H1 (cell line): ENCODE data around the gene SLC35G6. TPM values are rescaled to one million over a fixed set of nuclear protein-coding genes. Genes with fewer than 3 reads are reported as not detected.
"Not testable (repeated sequence)": the region's sequence is repeated elsewhere in the genome, so short reads cannot be mapped to it uniquely, and the experiment has no call there.

Source experiments
- CTCF ChIA-PET: fragments of 300-600 bp; sonication (Branson Sonifier 250); formaldehyde crosslinking; loops from one replicate; lab custom pipeline; 2021; ENCODE audit not compliant: partially characterized antibody; lab: Charles Lee
- POLR2A ChIA-PET: fragments of 300-600 bp; sonication (Branson Sonifier 250); formaldehyde crosslinking; loops from one replicate; lab custom pipeline; 2021; ENCODE audit warnings: inconsistent platforms; ENCODE audit not compliant: partially characterized antibody; lab: Charles Lee
- DNase-seq, 2 experiments: peaks; one replicate each; pipeline versions ENCODE4 v3.0.0 to v3.0.0-alpha.2; 2010 to 2022; ENCODE audit warnings: low spot score in 2 of 2, low read depth in 1 of 2, mixed read lengths in 1 of 2
- FAIRE-seq: peaks from 2 replicates; lab custom pipeline; 2011; peaks lifted over from hg19 to GRCh38; lab: Jason Lieb, UNC
- H2AFZ ChIP-seq: 2 replicates; pipeline ENCODE4 v1.8.1; 2012; ENCODE audit warnings: low read length, inconsistent platforms
- H2AK5ac ChIP-seq: 2 replicates; pipeline ENCODE4 v1.6.1; 2013; ENCODE audit warnings: low read depth, low read length
- H2BK120ac ChIP-seq: replicated peaks from 2 replicates; pipeline ENCODE3; 2013; ENCODE audit warnings: low read depth, low read length, inconsistent platforms
- H2BK12ac ChIP-seq: 2 replicates; pipeline ENCODE4 v1.6.1; 2013; ENCODE audit warnings: low read depth, low read length
- H2BK15ac ChIP-seq: 2 replicates; pipeline ENCODE4 v1.6.1; 2013; ENCODE audit warnings: low read length
- H2BK20ac ChIP-seq: 2 replicates; pipeline ENCODE4 v1.6.1; 2013; ENCODE audit warnings: low read length
- H2BK5ac ChIP-seq: 2 replicates; pipeline ENCODE4 v1.6.1; 2013; ENCODE audit warnings: low read depth, low read length
- H3K14ac ChIP-seq: 2 replicates; pipeline ENCODE4 v1.6.1; 2013; ENCODE audit warnings: inconsistent platforms; ENCODE audit not compliant: insufficient read length
- H3K18ac ChIP-seq: 2 replicates; pipeline ENCODE4 v1.6.1; 2013; ENCODE audit warnings: low read length; ENCODE audit errors: extremely low read depth
- H3K23ac ChIP-seq: 2 replicates; pipeline ENCODE4 v1.6.1; 2013; ENCODE audit warnings: inconsistent platforms; ENCODE audit not compliant: insufficient read length
- H3K23me2 ChIP-seq: 2 replicates; pipeline ENCODE4 v1.6.1; 2013; ENCODE audit warnings: low read depth, low read length
- H3K27ac ChIP-seq: 2 replicates; pipeline ENCODE4 v1.6.1; 2011; ENCODE audit warnings: low read depth, low read length, inconsistent platforms
- H3K27me3 ChIP-seq, 4 experiments: replicated peaks in 1 of 4; 1 replicate in 1 of 4; 2 replicates in 3 of 4; pipeline versions ENCODE4 v1.6.1 to v1.8.1; 2011 to 2013; ENCODE audit warnings: low read length in 3 of 4, mild to moderate bottlenecking in 3 of 4, inconsistent platforms in 2 of 4, mixed read lengths in 2 of 4, moderate library complexity in 1 of 4; ENCODE audit not compliant: control insufficient read depth in 3 of 4, insufficient read depth in 3 of 4; ENCODE audit errors: extremely low read depth in 1 of 4
- H3K36me3 ChIP-seq, 4 experiments: 2 replicates each; pipeline versions ENCODE4 v1.6.1 to v1.8.1; 2011 to 2013; ENCODE audit warnings: mild to moderate bottlenecking in 4 of 4, low read length in 3 of 4, moderate library complexity in 2 of 4, control low read depth in 1 of 4, inconsistent platforms in 1 of 4; ENCODE audit not compliant: insufficient read depth in 4 of 4, control insufficient read depth in 2 of 4
- H3K4ac ChIP-seq: replicated peaks from 2 replicates; pipeline ENCODE3; 2013; ENCODE audit warnings: low read length, low read depth, mixed read lengths, inconsistent platforms; ENCODE audit not compliant: insufficient read length
- H3K4me1 ChIP-seq, 4 experiments: replicated peaks in 1 of 4; 1 replicate in 1 of 4; 2 replicates in 3 of 4; pipeline versions ENCODE4 v1.6.1 to v1.8.1; 2011 to 2013; ENCODE audit warnings: low read length in 3 of 4, inconsistent platforms in 2 of 4, mixed read lengths in 1 of 4; ENCODE audit not compliant: insufficient read depth in 4 of 4, control insufficient read depth in 3 of 4
- H3K4me2 ChIP-seq, 2 experiments: 2 replicates each; pipeline versions ENCODE4 v1.6.1 to v1.8.1; 2011 to 2013; ENCODE audit warnings: low read depth in 2 of 2, low read length in 2 of 2, control low read depth in 1 of 2, inconsistent platforms in 1 of 2, mild to moderate bottlenecking in 1 of 2; ENCODE audit not compliant: insufficient read depth in 1 of 2
- H3K4me3 ChIP-seq, 4 experiments: fragments of 200-600, 300-600 bp in 1 of 4; sonication (generic), shearing (Covaris generic), sonication (Bioruptor Twin) in 1 of 4; 2 replicates each; pipeline versions ENCODE4 v1.5.1 to v1.8.1; 2011 to 2016; ENCODE audit warnings: low read length in 4 of 4, low read depth in 3 of 4, control low read depth in 2 of 4, inconsistent platforms in 2 of 4, mild to moderate bottlenecking in 2 of 4, mixed read lengths in 1 of 4, moderate library complexity in 1 of 4; ENCODE audit not compliant: insufficient read depth in 2 of 4; ENCODE audit errors: extremely low read depth in 1 of 4
- H3K56ac ChIP-seq: replicated peaks from 2 replicates; pipeline ENCODE3; 2013; ENCODE audit warnings: low read depth, mild to moderate bottlenecking, mixed read lengths, low read length, inconsistent platforms; ENCODE audit not compliant: insufficient read length
- H3K79me1 ChIP-seq: 2 replicates; pipeline ENCODE4 v1.6.1; 2013; ENCODE audit warnings: low read depth, low read length, control low read depth
- H3K79me2 ChIP-seq, 2 experiments: 2 replicates each; pipeline versions ENCODE4 v1.6.1 to v1.8.1; 2012 to 2013; ENCODE audit warnings: low read length in 2 of 2, mild to moderate bottlenecking in 2 of 2, inconsistent platforms in 1 of 2; ENCODE audit not compliant: insufficient read depth in 2 of 2, control insufficient read depth in 1 of 2
- H3K9ac ChIP-seq, 4 experiments: replicated peaks in 1 of 4; 1 replicate in 1 of 4; 2 replicates in 3 of 4; pipeline versions ENCODE4 v1.6.1 to v1.8.1; 2011 to 2013; ENCODE audit warnings: low read depth in 3 of 4, low read length in 3 of 4, control low read depth in 2 of 4, mild to moderate bottlenecking in 2 of 4, moderate library complexity in 2 of 4, inconsistent platforms in 1 of 4; ENCODE audit errors: extremely low read depth in 1 of 4
- H3K9me3 ChIP-seq, 2 experiments: 2 replicates each; pipeline versions ENCODE4 v1.6.1 to v1.8.1; 2012 to 2013; ENCODE audit warnings: mild to moderate bottlenecking in 2 of 2, moderate library complexity in 2 of 2, control low read depth in 1 of 2, inconsistent platforms in 1 of 2, low read depth in 1 of 2, low read length in 1 of 2, mixed read lengths in 1 of 2; ENCODE audit not compliant: insufficient read depth in 2 of 2
- H4K20me1 ChIP-seq, 2 experiments: replicated peaks in 1 of 2; 2 replicates each; pipeline versions ENCODE3 to v1.8.1; 2011 to 2013; ENCODE audit warnings: inconsistent platforms in 2 of 2, low read length in 2 of 2, mild to moderate bottlenecking in 1 of 2; ENCODE audit not compliant: insufficient read depth in 2 of 2, control insufficient read depth in 1 of 2
- H4K5ac ChIP-seq: 2 replicates; pipeline ENCODE4 v1.6.1; 2013; ENCODE audit warnings: low read length, low read depth, mixed read lengths, inconsistent platforms; ENCODE audit not compliant: insufficient read length
- H4K8ac ChIP-seq: 2 replicates; pipeline ENCODE4 v1.8.0; 2013; ENCODE audit warnings: mild to moderate bottlenecking, moderate library complexity, low read length, inconsistent platforms; ENCODE audit not compliant: insufficient read depth; ENCODE audit errors: extremely low read depth
- H4K91ac ChIP-seq: replicated peaks from 2 replicates; pipeline ENCODE3; 2013; ENCODE audit warnings: low read length, mixed read lengths, inconsistent platforms; ENCODE audit not compliant: insufficient read length
- WGBS, 2 experiments: shearing (Covaris generic) in 1 of 2; methylation state at CpG; one replicate each; pipeline versions ENCODE4 v1.1.6 to v1.1.7; 2013 to 2015; ENCODE audit warnings: low lambda C conversion rate in 2 of 2, mixed read lengths in 2 of 2, inconsistent platforms in 1 of 2, low coverage in 1 of 2, missing lambda C conversion rate in 1 of 2; ENCODE audit not compliant: insufficient replicate concordance in 2 of 2, insufficient coverage in 1 of 2, insufficient read length in 1 of 2; ENCODE audit errors: extremely low coverage in 1 of 2, missing lambda C conversion rate in 1 of 2; 5-methylcytosine and 5-hydroxymethylcytosine counted together
- polyA plus RNA-seq, 7 experiments: library from polyadenylated mRNA; depleted of rRNA in 3 of 7; stranded (reverse) in 5 of 7; unstranded in 2 of 7; fragments of >200 nt in 5 of 7; fragments of 200-250 nt in 2 of 7; gene quantifications; 1 replicate in 5 of 7; 2 replicates in 1 of 7; 4 replicates in 1 of 7; pipeline versions ENCODE4 v1.2.1 to v1.2.3, GENCODE V29; 2011 to 2013; ENCODE audit warnings: missing spikeins in 2 of 7, mixed read lengths in 2 of 7
- total RNA-seq: library from RNA; stranded (reverse); fragmentation: NEBNext Ultra II Directional; extraction: Animal tissue kit (Norgen Biotek cat#: 25700); gene quantifications from 2 replicates; pipeline ENCODE4 v1.2.1, GENCODE V29; 2021

Gene SLC35G6
- total and polyA plus RNA-seq, 2 of the 8 experiments (the other 6 are each of a cell fraction or from before 2014, with no cell fraction given), result 0.05 TPM; not detected in 1

DNA sequence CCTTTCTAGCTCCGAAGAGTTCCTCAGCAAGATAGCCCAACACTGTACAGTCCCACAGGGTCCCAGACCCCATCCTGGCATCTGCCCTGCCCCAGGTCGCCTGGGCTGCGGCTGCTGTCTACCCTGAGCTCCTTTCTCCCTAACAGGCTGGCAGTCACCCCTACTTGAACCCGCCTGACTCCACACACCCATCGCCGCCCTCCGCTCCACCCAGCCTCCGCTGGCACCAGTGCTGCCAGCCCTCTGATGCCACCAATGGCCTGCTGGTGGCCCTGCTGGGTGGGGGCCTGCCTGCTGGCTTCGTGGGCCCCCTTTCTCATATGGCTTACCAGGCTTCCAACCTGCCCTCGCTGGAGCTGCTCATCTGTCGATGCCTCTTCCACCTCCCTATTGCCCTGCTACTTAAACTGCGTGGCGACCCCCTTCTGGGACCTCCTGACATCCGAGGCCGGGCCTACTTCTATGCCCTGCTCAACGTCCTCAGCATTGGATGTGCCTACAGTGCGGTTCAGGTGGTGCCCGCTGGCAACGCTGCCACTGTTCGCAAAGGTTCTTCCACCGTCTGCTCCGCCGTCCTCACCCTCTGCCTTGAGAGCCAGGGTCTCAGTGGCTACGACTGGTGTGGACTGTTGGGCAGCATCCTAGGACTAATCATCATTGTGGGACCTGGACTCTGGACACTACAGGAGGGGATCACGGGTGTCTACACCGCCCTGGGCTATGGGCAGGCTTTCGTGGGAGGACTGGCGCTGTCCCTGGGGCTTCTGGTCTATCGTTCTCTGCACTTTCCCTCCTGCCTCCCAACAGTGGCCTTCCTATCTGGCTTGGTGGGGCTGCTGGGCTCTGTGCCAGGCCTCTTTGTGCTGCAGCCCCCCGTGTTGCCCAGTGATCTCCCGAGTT is 846 bp downstream of the SLC35G6 start:
- H3K56ac ChIP-seq, H3K36me3 ChIP-seq, H4K91ac ChIP-seq, H3K9ac ChIP-seq, H3K79me1 ChIP-seq, H2BK120ac ChIP-seq, H3K9me3 ChIP-seq, H4K5ac ChIP-seq, DNase-seq, H3K14ac ChIP-seq, H3K27ac ChIP-seq, H3K4me2 ChIP-seq, H3K23ac ChIP-seq, H2AFZ ChIP-seq, H3K18ac ChIP-seq, H2BK5ac ChIP-seq, H3K4me3 ChIP-seq, H2BK20ac ChIP-seq, FAIRE-seq, H4K8ac ChIP-seq, H3K27me3 ChIP-seq, H3K4ac ChIP-seq: not testable (repeated sequence)
- 90% methylated on average over 29 of the region's 31 CpGs; no CpG with 5 or more reads in 1 of the 2 experiments for WGBS, 2 experiments
- Histone ChIP-seq H2BK15ac (0 out of 2 replicates have a peak overlapping the region, but pooled peaks have one; percentile 46), H3K4me1 (peaks cover 2 to 29% (median 22%) of the 10 kb centered on the region in 4 experiments), H4K20me1 (peaks cover 4 to 10% of the 10 kb centered on the region in 2 experiments), H3K23me2 (peaks cover 22% of the 10 kb centered on the region), H2AK5ac (0 out of 2 replicates have a peak overlapping the region, but pooled peaks have one; percentile 75), H2BK12ac (peak overlapping the region; percentile 80; the same call in 1 of the 2 replicates), H3K79me2 (peaks cover 15 to 39% of the 10 kb centered on the region in 2 experiments)
- POLR2A ChIA-PET, result interaction anchor here (0.6 to 14.3 kb wide), 6 partner anchors 17 to 126 kb away, joined by 3 to 339 read pairs (median 4); partner anchors contain the start of genes CHRNB1, FGF11, MPDU1 and TMEM102
- CTCF ChIA-PET, result interaction anchor here (0.9 to 2.4 kb wide), 5 partner anchors 35 to 78 kb away, joined by 3 to 10 read pairs (median 4); partner anchors contain the start of gene TMEM102
